Fibroblast of skin of left quadriceps (primary cell): Measurements from ENCODE around the gene SIL1.
"Not testable (repeated sequence)": the region's sequence is repeated elsewhere in the genome, so short reads cannot be mapped to it uniquely, and the experiment has no call there.

Source experiments
- DNase-seq, 2 experiments: peaks; one replicate each; pipeline ENCODE4 v3.0.0-alpha.2; 2013; ENCODE audit warnings: low read depth in 2 of 2

Gene SIL1

DNA sequence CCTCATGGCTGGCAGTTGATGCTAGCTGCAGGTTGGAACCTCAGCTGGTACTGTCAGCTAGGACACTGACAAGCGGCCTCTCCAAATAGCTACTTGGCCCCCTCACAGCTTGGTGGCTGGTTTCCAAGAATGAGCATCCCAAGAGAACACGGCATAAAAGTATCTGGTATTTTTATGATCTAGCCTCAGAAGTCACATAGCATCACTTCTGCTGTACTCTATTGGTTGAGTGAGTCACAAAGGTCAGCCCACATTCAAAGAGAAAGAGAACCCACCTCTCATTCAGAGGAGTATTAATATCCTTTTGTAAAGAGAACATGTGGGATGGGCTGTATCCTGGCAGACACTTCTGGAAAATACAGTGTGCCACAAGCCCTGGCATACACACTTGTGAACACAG, 6.0 kb upstream of the SIL1 start:
- no peak for DNase-seq

GRCh38 chr5:139199321-139199720, 1.2 kb upstream of the SIL1 start:
- no peak for DNase-seq

DNA sequence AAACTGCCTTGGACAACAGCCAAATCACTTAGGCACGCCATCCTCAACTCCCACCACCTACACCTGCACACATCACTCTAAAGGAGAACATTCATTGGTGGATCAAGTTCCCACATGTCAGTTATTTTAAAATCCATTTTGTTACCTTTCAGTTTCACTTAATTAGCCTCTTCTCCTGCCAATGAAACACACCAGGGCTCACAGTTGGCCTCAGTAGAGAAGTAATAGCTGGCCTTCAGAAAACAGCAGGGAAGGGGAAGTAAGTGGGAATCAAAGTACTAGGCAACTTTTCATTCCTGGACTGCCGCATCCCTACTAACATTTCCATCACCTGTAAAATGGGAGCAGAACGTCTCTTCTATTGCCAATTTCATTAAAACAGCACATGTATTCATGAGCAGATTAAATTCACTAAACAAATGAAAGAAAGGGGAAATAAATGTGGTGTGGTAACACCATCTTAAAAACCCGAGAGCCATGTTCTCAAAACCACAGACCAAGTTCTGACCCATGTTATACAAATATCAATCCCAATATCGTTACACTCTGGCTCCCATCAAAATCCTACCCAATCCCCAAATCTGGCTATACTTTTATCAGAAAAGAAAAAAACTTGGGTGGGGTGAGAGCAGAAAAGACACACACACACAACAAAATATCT, 1.7 kb downstream of the SIL1 start:
- DNase-seq, result no peak

GRCh38 chr5:139194486-139194885, 3.7 kb downstream of the SIL1 start:
- DNase-seq, result no peak

- no peak for DNase-seq
These were observed 4.2 kb downstream of the SIL1 start for GRCh38 chr5:139193928-139194327.

DNA sequence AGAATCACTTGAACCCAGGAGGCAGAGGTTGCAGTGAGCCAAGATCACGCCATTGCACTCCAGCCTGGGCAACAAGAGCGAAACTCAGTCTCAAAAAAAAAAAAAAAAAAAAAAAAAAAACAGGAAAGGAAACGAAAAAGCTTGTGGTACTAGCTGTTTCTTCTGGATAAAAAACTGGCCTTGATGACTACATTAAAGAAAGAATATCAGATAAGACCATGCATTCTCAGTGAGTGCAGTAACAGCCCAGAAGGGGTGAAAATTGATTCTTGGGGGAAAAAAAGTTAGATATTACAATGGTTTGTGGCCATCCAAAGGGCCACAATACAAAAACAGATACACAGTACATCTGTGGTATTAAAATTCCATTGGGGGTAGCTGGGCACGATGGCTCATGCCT, 5.3 kb downstream of the SIL1 start:
- not testable (repeated sequence) for DNase-seq

- not testable (repeated sequence) for DNase-seq
These were observed 6.2 kb downstream of the SIL1 start for GRCh38 chr5:139191954-139192353.

DNA sequence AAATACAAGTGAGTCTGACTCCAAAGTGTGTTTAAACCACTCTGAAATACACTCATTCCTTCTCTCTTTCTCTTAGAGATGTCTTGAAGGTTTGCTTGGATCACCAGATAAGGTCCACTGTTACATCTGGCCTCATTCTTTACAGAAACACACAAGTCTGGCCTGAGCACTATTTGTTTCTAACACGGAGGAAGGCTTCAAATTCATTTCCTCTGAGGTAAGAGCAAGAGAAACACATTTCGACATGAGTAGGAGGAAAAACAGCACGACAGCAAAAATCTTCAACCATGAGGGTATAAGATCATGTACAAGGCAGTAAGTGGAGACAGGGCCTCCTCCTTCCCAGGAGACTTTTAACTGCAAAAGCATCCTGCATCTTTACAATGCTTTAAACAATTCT, 8.0 kb downstream of the SIL1 start:
- peak in 1 of 2 experiments; percentile 28 for DNase-seq

- no peak for DNase-seq
These were observed 9.5 kb downstream of the SIL1 start for GRCh38 chr5:139188558-139189270.

DNA sequence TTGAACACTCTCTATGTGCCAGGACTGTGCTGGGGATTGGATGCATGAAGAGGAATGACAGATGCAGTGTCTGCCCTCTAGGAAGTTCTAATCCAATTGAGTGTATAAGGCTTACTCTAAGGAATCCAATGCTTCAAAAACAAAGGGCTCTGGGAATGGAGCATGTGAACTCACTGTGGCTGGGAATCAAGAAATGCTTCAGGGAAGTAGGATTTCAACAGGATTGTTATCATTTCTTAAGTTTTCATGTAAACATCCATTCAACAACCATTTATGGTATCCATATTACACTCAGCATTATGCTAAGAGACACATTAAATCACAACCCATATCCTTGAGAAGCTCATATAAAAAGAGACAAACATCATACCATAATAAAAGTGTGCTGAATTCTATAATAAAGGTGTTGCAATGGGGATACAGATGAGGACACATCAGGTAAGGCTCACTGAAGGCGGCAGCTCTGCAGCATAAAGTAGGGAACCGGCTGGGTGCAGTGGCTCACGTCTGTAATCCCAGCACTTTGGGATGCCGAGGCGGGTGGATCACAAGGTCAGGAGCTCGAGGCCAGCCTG, 11.3 kb downstream of the SIL1 start:
- DNase-seq, result no peak

GRCh38 chr5:139186261-139186660, 11.9 kb downstream of the SIL1 start:
- DNase-seq, result no peak

DNA sequence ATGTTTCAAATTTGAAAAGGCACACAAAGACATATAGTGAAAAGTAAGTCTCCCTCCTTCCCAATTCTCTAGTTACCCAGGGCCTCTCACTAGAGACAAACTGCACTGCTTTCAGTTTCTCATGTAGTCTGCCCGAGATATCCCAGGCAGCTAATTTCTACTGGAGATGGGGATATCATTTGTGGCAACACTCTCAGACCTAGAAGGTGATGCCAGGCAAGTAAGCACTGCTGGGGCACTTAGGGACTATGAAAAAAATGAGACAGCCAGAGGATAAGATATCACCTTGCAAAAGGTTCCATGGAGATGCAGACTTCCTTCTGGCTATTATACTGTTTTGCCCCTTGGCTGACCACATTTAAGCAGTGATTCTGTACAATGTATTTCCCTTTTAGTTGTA, 12.6 kb downstream of the SIL1 start:
- no peak for DNase-seq

- no peak for DNase-seq
These were observed 14.7 kb downstream of the SIL1 start for GRCh38 chr5:139183502-139183901.

GRCh38 chr5:139182528-139183296, 15.5 kb downstream of the SIL1 start:
- DNase-seq, result no peak

GRCh38 chr5:139181835-139182452, 16.2 kb downstream of the SIL1 start:
- DNase-seq, result no peak

DNA sequence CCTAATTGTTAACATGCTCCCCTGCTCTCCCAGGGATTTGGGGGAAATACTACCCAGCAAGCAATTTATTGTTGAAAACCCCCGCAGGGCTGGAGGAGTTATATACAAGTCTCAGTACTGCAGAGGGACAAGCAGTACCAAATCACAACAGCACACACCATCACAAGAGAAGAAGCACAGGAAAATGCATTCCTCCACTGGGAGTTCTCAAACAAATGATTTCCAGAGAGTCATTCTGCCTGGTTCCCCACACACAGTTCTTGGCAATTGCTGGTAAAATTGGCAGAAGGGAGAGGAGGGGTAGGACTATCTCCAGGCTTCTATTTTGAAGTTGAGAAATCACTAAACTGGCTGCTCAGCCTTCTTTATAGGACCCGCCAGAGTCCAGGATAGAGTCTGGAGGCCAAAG, 16.8 kb downstream of the SIL1 start:
- no peak for DNase-seq

DNA sequence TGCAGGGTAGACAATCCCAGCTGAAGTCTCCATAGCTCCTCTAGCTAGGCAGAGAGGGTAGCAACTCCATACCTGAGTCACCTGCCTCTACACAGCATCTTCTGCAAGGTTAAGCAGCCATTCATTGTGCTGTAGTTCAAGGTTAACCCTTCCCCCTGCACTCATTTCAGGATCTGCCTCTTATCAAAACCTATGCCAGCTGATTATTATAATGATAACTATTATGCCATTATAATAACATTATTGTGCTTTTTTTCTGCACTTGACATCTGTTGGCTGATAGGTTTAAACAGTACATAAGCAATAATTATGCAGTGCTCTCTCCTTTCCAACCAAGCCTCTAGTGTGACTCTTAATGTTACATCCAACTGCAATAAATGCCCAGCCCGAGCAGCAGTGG, 17.3 kb downstream of the SIL1 start:
- DNase-seq, result no peak

DNA sequence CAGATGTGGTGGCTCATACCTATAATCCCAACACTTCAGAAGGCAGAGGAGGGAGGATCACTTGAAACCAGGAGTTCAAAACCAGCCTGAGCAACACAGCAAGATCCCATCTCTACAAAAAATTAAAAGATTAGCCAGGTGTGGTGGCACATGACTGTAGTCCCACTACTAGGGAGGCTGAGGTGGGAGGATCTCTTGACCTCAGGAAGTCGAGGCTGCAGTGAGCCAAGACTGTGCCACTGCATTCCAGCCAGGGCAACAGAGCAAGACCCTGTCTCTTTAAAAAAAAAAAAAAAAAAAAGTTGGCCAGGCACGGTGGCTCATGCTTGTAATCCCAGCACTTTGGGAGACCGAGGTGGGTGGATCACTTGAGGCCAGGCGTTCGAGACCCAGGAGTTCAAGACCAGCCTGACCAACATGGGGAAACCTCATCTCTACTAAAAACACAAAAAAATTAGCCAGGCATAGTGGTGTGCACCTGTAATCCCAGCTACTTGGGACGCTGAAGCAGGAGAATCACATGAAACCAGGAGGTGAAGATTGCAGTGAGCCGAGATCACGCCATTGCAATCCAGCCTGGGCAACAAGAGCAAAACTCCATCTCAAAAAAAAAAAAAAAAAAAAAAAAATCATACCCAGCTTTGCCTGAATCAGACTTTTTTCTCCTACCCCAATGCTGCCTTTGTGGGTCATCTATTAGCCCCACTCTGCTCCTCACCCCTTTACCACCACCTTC, 18.2 kb downstream of the SIL1 start:
- not testable (repeated sequence) for DNase-seq

DNA sequence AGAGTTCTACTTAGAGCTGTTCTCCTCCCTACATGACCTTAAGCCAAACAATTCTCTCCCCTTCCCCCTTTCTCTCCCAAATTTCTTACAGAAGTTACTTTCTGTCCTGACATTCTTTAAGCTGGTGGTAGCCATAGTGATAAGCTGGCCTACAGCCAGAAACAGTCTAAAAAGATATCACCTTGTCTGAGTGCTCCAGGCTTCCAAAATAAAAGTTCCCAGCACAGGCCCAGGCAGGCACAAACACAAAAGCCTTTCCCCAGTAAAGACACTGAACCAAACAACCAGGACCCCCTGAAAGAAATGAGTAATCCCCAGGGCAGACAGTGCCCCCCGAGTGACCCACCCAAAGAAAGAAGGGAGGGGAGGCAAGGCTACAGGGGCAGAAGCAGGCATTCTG, 19.2 kb downstream of the SIL1 start:
- no peak for DNase-seq

- DNase-seq, result no peak
These were observed 19.6 kb downstream of the SIL1 start for GRCh38 chr5:139178589-139178917.

GRCh38 chr5:139177809-139178588, 20.2 kb downstream of the SIL1 start:
- no peak for DNase-seq
